ENCODE measurements around the gene LONP2. TPM values are rescaled to one million over a fixed set of nuclear protein-coding genes. Genes with fewer than 3 reads are reported as not detected.

LONP2 gene
- total RNA-seq, 1 donor from 2014 or later: 50.7 TPM

DNA sequence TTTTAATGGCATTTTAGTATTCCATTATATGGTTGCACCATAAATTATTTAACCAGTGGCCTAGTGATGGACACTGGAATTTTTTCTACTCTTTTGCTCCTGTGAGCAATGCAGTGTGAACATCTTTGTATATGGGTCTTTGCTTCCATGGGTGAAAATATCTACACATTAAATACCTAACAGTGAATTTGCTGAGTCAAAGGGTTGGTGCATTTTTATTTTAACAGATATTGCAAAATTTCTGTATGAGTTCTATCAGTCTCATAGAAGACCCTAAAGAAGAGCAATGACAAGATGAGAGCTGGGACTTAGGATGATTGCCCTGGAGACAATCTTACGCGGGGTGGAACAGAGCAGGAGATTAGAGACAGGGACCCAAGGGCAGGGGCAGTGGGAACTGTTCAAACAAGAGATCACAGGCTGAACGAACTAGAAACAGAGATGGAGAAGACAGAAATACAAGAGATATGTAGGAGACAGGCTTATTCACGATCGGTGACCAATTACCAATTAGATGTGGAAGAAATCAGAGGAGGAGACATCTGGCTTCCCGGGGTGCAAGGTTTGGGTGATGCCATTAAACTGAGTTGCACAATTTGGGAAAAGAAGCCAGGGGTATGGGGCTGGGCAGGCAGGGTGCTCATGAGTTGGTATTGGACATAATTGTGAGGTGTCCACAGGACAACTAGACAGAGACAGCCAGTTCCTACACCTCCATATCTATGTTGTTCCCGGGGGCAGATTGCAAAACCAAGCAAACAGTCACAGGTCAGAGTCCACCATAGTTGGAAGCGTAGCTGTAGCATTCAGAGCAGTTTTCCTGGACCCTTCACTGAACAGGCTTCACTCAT, 39.9 kb upstream of the LONP2 start:
- no peak overlapping the region for H3K4me2 ChIP-seq (ENCODE audit: low read length)
- H3K27ac ChIP-seq (ENCODE audit: low read depth, low read length): no peak overlapping the region
- H3K79me2 ChIP-seq (ENCODE audit: insufficient read depth, low read length): no peaks in the 10 kb centered on the region
- no peak overlapping the region for H3K9ac ChIP-seq (ENCODE audit: low read length)
- Mint-ChIP-seq H3K9me3 (ENCODE audit: unreplicated experiment) (no peaks in the 10 kb centered on the region), H3K4me3 (ENCODE audit: unreplicated experiment) (no peak overlapping the region), H3K4me1 (ENCODE audit: low read depth, unreplicated experiment) (no peaks in the 10 kb centered on the region), H3K27me3 (ENCODE audit: low read depth, unreplicated experiment) (peaks cover 8% of the 10 kb centered on the region), H3K27ac (ENCODE audit: unreplicated experiment) (no peak overlapping the region), H3K36me3 (ENCODE audit: low read depth, unreplicated experiment) (no peaks in the 10 kb centered on the region)
- H3K9me3 ChIP-seq (ENCODE audit: insufficient read depth, low read depth, low read length): no peaks in the 10 kb centered on the region
- no peak for TF ChIP-seq EZH2 (IDR thresholded peaks at IDR 0.05; ENCODE audit: insufficient read depth, low read length)
- no peak for TF ChIP-seq CTCF (IDR thresholded peaks at IDR 0.05; ENCODE audit: insufficient read depth, low read depth, low read length)
- no peaks in the 10 kb centered on the region for H3K36me3 ChIP-seq (ENCODE audit: insufficient read depth, low read length)
- FAIRE-seq: no peak
- H3K4me3 ChIP-seq (ENCODE audit: insufficient read depth, low read depth, low read length): no peak overlapping the region
- no peaks in the 10 kb centered on the region for H4K20me1 ChIP-seq (ENCODE audit: insufficient read depth, low read length)
- H2AFZ ChIP-seq (ENCODE audit: low read depth, low read length): no peak overlapping the region
- DNase-seq (ENCODE audit: low read depth): no peak
- H3K27me3 ChIP-seq (ENCODE audit: insufficient read depth, low read length): peaks cover 5% of the 10 kb centered on the region
- H3K4me1 ChIP-seq (ENCODE audit: insufficient read depth, low read length): no peaks in the 10 kb centered on the region

DNA sequence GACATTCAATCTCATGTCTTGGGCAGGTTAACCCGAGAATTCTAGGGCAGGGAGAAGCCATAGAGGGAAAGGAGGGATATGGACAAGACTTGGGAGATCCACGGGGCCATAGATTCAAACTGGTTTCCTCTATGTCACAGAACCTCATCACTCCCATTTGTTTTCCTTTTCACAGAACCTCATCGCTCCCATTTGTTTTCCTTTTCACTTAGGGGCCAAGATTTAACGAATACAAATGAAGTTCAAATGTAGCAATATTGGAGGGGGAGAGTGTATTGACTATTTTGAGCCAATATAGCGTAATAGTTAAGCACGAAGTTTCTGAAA, 39.3 kb upstream of the LONP2 start:
- Histone ChIP-seq H3K9ac (ENCODE audit: low read length) (no peak overlapping the region), H3K27ac (ENCODE audit: low read depth, low read length) (no peak overlapping the region), H4K20me1 (ENCODE audit: insufficient read depth, low read length) (no peaks in the 10 kb centered on the region), H3K4me1 (ENCODE audit: insufficient read depth, low read length) (no peaks in the 10 kb centered on the region), H3K27me3 (ENCODE audit: insufficient read depth, low read length) (peaks cover 5% of the 10 kb centered on the region), H3K4me3 (ENCODE audit: insufficient read depth, low read depth, low read length) (no peak overlapping the region), H3K36me3 (ENCODE audit: insufficient read depth, low read length) (no peaks in the 10 kb centered on the region), H3K4me2 (ENCODE audit: low read length) (no peak overlapping the region), H3K9me3 (ENCODE audit: insufficient read depth, low read depth, low read length) (no peaks in the 10 kb centered on the region), H2AFZ (ENCODE audit: low read depth, low read length) (no peak overlapping the region), H3K79me2 (ENCODE audit: insufficient read depth, low read length) (no peaks in the 10 kb centered on the region)
- Mint-ChIP-seq H3K36me3 (ENCODE audit: low read depth, unreplicated experiment) (no peaks in the 10 kb centered on the region), H3K4me1 (ENCODE audit: low read depth, unreplicated experiment) (no peaks in the 10 kb centered on the region), H3K27me3 (ENCODE audit: low read depth, unreplicated experiment) (peaks cover 8% of the 10 kb centered on the region), H3K4me3 (ENCODE audit: unreplicated experiment) (no peak overlapping the region), H3K9me3 (ENCODE audit: unreplicated experiment) (no peaks in the 10 kb centered on the region), H3K27ac (ENCODE audit: unreplicated experiment) (no peak overlapping the region)
- no peak for FAIRE-seq
- TF ChIP-seq EZH2 (IDR thresholded peaks at IDR 0.05; ENCODE audit: insufficient read depth, low read length) (no peak), CTCF (IDR thresholded peaks at IDR 0.05; ENCODE audit: insufficient read depth, low read depth, low read length) (no peak)
- no peak for DNase-seq (ENCODE audit: low read depth)

DNA sequence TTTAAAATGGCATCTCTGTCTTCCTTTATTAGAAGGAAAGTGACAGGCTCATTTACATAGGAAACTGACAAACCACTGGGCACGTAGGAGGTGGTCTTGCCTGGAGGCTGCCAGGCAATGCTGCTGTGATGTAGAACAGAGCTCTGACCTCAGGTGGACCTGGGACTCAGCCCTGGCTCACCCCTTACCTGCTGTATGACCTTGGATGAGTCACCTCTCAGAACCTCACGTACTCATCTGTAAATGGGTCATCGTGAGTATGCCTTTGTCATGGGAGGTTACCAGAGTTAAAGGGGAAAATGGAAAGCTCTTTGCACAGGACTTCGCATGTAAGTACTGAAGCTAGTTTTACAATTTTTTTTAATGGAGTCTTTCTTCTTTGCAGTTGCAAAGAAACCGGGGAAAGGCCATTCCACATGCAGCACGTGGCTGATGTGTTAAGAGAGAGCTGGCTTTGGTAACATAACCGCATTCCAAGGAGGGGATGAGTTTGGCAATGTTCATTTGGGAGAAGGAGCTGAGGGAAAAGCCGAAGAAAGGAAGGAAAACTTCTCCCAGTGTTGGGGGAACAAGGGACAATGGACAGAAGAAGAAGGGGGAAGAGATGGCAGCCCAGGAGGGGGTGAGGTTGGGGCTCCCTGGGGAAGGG, 37.4 kb upstream of the LONP2 start:
- Histone ChIP-seq H3K9me3 (ENCODE audit: insufficient read depth, low read depth, low read length) (no peaks in the 10 kb centered on the region), H3K4me3 (ENCODE audit: insufficient read depth, low read depth, low read length) (no peak overlapping the region), H3K27me3 (ENCODE audit: insufficient read depth, low read length) (peaks cover 5% of the 10 kb centered on the region), H2AFZ (ENCODE audit: low read depth, low read length) (no peak overlapping the region), H3K4me2 (ENCODE audit: low read length) (no peak overlapping the region), H3K36me3 (ENCODE audit: insufficient read depth, low read length) (no peaks in the 10 kb centered on the region), H3K27ac (ENCODE audit: low read depth, low read length) (no peak overlapping the region), H3K9ac (ENCODE audit: low read length) (no peak overlapping the region), H3K79me2 (ENCODE audit: insufficient read depth, low read length) (no peaks in the 10 kb centered on the region), H4K20me1 (ENCODE audit: insufficient read depth, low read length) (no peaks in the 10 kb centered on the region), H3K4me1 (ENCODE audit: insufficient read depth, low read length) (no peaks in the 10 kb centered on the region)
- FAIRE-seq (no peak), DNase-seq (ENCODE audit: low read depth) (no peak)
- H3K4me1 Mint-ChIP-seq (ENCODE audit: low read depth, unreplicated experiment): no peaks in the 10 kb centered on the region
- no peak overlapping the region for H3K4me3 Mint-ChIP-seq (ENCODE audit: unreplicated experiment)
- no peak overlapping the region for H3K27ac Mint-ChIP-seq (ENCODE audit: unreplicated experiment)
- H3K27me3 Mint-ChIP-seq (ENCODE audit: low read depth, unreplicated experiment): peaks cover 8% of the 10 kb centered on the region
- TF ChIP-seq CTCF (IDR thresholded peaks at IDR 0.05; ENCODE audit: insufficient read depth, low read depth, low read length) (no peak), EZH2 (IDR thresholded peaks at IDR 0.05; ENCODE audit: insufficient read depth, low read length) (no peak)
- H3K9me3 Mint-ChIP-seq (ENCODE audit: unreplicated experiment): no peaks in the 10 kb centered on the region
- no peaks in the 10 kb centered on the region for H3K36me3 Mint-ChIP-seq (ENCODE audit: low read depth, unreplicated experiment)

Measured in astrocyte (in vitro differentiated cells and primary cell).